ENCODE measurements around the gene XCR1. TPM values are rescaled to one million over a fixed set of nuclear protein-coding genes. Genes with fewer than 3 reads are reported as not detected.
A peak's percentile ranks its signal among the peaks of the same experiment; 100 is the strongest.

The XCR1 gene
- total RNA-seq, 6 experiments from 2014 or later = not detected

DNA sequence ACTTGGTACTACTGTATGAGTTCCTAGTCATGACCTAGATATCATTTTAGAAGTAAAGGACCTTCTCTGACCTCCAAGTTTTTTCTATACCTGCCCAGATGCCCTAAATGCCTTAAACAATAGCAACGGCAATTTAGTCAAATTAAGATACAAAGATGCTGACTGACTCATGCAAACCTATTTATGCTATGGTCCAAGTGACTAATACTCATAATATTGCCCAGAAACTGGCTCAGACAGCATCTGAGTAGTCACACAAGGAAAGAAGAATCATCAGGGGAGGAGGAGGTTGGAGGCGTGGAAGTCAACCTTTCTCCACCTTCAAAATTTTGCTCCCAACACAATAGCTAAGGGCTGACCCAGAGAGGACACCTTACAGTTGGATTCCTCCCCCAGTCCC, 38.5 kb downstream of the XCR1 start:
- peak overlapping the region; percentile 98 for H3K27ac Mint-ChIP-seq
- TF ChIP-seq, protein P1, sequence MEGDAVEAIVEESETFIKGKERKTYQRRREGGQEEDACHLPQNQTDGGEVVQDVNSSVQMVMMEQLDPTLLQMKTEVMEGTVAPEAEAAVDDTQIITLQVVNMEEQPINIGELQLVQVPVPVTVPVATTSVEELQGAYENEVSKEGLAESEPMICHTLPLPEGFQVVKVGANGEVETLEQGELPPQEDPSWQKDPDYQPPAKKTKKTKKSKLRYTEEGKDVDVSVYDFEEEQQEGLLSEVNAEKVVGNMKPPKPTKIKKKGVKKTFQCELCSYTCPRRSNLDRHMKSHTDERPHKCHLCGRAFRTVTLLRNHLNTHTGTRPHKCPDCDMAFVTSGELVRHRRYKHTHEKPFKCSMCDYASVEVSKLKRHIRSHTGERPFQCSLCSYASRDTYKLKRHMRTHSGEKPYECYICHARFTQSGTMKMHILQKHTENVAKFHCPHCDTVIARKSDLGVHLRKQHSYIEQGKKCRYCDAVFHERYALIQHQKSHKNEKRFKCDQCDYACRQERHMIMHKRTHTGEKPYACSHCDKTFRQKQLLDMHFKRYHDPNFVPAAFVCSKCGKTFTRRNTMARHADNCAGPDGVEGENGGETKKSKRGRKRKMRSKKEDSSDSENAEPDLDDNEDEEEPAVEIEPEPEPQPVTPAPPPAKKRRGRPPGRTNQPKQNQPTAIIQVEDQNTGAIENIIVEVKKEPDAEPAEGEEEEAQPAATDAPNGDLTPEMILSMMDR (IDR thresholded peaks at IDR 0.05) = no peak
- peaks cover 5% of the 10 kb centered on the region; the same call in 1 of the 2 replicates for H3K36me3 Mint-ChIP-seq (ENCODE audit: low read depth)
- peak; percentile 89 for DNase-seq
- peaks cover 94% of the 10 kb centered on the region for H3K4me1 Mint-ChIP-seq (ENCODE audit: low read depth)
- H3K27me3 Mint-ChIP-seq (ENCODE audit: insufficient read depth) = peaks cover 3% of the 10 kb centered on the region; the same call in 1 of the 2 replicates
- peak overlapping the region; percentile 61 for H3K4me3 Mint-ChIP-seq
- no peaks in the 10 kb centered on the region for H3K9me3 Mint-ChIP-seq

DNA sequence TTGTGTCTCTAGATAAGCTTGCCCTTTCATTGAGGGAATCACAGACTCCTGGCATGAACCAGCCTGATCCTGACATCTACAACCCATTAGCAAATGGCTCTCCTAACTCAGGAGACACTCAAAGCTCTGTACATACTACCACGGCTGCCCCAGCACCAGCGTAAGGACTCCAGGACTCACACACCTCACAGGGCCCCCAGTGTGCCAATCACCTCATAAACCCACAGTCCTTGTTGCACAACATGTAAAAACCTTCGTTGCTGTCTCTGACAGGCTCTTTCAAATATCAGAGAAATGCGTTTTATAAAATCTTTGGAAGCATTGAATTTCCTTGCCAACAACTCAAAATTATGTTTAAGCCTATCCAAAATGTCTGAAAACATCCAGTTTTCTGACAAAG, 38.9 kb downstream of the XCR1 start:
- TF ChIP-seq, protein P1 (IDR thresholded peaks at IDR 0.05) = no peak
- H3K4me3 Mint-ChIP-seq = peak overlapping the region; percentile 61
- peak overlapping the region; percentile 98 for H3K27ac Mint-ChIP-seq
- peaks cover 3% of the 10 kb centered on the region; the same call in 1 of the 2 replicates for H3K27me3 Mint-ChIP-seq (ENCODE audit: insufficient read depth)
- no peak for DNase-seq
- H3K36me3 Mint-ChIP-seq (ENCODE audit: low read depth) = peaks cover 7% of the 10 kb centered on the region; the same call in 1 of the 2 replicates
- H3K4me1 Mint-ChIP-seq (ENCODE audit: low read depth) = peaks cover 90% of the 10 kb centered on the region
- no peaks in the 10 kb centered on the region for H3K9me3 Mint-ChIP-seq

DNA sequence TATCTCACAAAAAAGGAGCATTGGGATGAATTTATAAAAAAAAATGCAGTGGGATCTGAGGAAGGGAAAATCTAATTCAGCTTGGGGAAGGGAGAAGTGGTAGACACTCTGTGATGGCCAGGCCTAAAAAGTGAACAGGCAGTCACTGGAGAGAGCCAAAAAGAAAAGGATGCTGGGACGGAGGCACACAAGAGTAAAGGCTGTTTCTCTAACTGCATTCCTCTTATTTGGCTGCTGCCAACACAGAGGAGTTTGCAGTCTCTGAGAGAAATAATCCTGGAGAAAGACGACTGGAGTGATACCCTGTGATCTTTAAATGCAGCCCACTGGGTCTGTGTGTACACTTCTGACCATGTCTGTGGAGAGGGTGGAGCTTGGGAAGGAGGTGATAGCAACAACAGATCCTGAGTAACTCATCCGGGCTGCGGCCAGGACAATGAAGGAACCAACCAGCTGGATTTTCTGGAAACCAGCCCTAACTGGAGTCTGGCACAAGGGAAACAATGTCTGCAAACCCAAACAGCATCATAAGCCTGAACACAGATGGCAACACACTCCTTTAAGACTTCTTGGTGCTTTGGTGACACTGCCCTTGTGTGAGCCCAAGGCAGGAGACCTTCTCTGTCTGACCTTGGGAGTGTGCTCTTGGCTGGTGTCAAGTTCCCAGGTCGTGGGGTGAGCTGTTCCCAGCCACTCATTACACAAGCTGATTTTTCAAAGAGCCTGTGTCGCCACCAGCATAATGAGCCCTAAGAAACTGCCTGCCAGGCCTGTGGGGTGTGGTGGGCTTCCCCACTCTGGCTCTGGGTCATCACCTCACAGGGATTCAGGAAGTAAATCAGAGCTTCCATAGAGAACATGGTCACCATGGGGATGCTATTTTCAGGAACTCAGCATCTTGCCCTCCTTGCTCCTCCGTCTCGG, 39.7 kb downstream of the XCR1 start:
- peak overlapping the region; percentile 61 for H3K4me3 Mint-ChIP-seq
- peaks cover 7% of the 10 kb centered on the region; the same call in 1 of the 2 replicates for H3K36me3 Mint-ChIP-seq (ENCODE audit: low read depth)
- TF ChIP-seq, protein P1 (IDR thresholded peaks at IDR 0.05) = no peak
- H3K4me1 Mint-ChIP-seq (ENCODE audit: low read depth) = peaks cover 83% of the 10 kb centered on the region
- DNase-seq = peak; percentile 43
- peaks cover 3% of the 10 kb centered on the region; the same call in 1 of the 2 replicates for H3K27me3 Mint-ChIP-seq (ENCODE audit: insufficient read depth)
- H3K9me3 Mint-ChIP-seq = no peaks in the 10 kb centered on the region
- H3K27ac Mint-ChIP-seq = peak overlapping the region; percentile 98

GRCh38 chr3:45986303-45986982, 40.8 kb downstream of the XCR1 start:
- H3K27ac Mint-ChIP-seq = peak overlapping the region; percentile 98
- DNase-seq = peak; percentile 86
- H3K27me3 Mint-ChIP-seq (ENCODE audit: insufficient read depth) = peaks cover 3% of the 10 kb centered on the region; the same call in 1 of the 2 replicates
- no peaks in the 10 kb centered on the region for H3K9me3 Mint-ChIP-seq
- TF ChIP-seq, protein P1 (IDR thresholded peaks at IDR 0.05) = no peak
- H3K4me3 Mint-ChIP-seq = peak overlapping the region; percentile 61
- peaks cover 77% of the 10 kb centered on the region for H3K4me1 Mint-ChIP-seq (ENCODE audit: low read depth)
- H3K36me3 Mint-ChIP-seq (ENCODE audit: low read depth) = peaks cover 7% of the 10 kb centered on the region

DNA sequence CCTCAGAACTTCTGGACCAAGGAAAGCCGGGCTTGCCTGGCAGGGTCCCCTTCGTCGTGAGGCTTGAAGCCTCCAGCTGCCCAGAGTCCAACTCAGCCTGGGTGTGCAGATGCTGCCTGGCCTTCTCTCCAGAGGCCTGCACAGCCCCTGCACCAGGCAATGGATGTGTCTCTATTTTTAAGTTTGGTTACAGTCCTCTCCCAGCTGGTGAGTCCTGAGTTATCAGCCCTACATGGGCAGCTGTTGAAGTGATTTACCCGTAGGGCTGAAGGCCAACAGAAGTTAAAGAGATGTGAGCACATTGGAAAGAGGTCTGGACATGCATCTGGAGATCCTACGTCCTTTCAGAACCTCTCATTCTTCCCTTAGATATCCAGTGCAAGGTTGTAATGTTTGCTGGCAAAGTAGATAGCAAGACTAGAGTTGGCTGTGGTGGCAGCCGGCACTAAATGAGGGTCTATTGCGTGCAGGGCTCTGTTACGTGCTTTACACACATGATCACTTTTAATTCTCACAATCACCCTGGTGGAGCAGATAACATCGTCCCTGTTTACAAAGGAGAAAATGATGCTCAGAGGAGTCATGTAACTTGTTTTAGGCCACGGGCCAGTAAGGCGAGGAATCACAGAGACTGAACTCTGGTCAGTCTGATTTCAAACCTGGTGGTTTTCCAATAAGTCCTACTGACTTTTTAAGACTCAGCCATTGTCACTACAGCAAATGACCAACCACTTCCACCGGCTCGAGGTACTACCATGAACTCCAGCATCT, 41.6 kb downstream of the XCR1 start:
- Mint-ChIP-seq H3K4me3 (peak overlapping the region; percentile 61), H3K36me3 (ENCODE audit: low read depth) (peaks cover 12% of the 10 kb centered on the region), H3K27me3 (ENCODE audit: insufficient read depth) (peaks cover 3% of the 10 kb centered on the region; the same call in 1 of the 2 replicates), H3K9me3 (no peaks in the 10 kb centered on the region), H3K27ac (peak overlapping the region; percentile 98), H3K4me1 (ENCODE audit: low read depth) (peaks cover 82% of the 10 kb centered on the region)
- TF ChIP-seq, protein P1 (IDR thresholded peaks at IDR 0.05) = no peak
- peak; percentile 69 for DNase-seq

Measured in HFFc6 (cell line).